ENCODE data around the gene ARMC9. TPM values are rescaled to one million over a fixed set of nuclear protein-coding genes. Genes with fewer than 3 reads are reported as not detected.
A peak's percentile ranks its signal among the peaks of the same experiment; 100 is the strongest.

The ARMC9 gene
- total RNA-seq, 1 experiment from 2014 or later: 42.7 TPM

DNA sequence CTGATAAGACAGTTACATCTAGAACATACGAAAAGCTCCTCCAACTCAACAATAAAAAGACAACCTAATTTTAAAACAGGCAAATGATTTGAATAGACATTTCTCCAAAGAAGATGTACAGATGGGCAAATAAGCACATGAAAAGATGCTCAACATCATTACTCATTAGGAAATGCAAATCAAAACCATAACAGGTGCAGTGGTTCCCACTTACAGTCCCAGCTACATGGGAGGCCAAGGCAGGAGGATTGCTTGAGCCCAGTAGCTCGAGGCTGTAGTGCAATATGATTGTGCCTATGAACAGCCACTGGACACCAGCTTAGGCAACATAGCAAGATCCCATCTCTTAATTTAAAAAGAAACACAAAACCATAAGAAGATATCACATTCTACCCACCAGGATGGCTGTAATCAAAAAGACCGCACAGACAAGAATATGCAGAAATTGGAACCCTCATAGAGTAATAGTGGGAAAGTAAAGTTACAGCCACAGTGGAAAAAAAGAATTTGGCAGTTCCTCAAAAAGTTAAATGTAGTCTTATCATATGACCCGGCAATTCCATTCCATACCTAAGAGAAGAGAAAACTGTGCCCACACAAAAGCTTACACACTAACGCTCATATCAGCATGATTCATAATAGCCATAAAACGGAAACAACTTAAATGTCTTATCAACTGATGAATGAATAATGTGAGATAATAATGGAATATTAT is 30.5 kb upstream of the ARMC9 start:
- CTCF ChIA-PET: interaction anchor here (0.6 kb wide), 1 partner anchor 25 kb away, joined by 3 read pairs; no protein-coding TSS in a partner anchor
- TSS peak; percentile 5 for BruUV-seq (replicated peaks)
- ATAC-seq (no peak), DNase-seq (ENCODE audit: low read depth, low spot score) (no peak)
- POLR2A ChIA-PET: no interaction called here
- Histone ChIP-seq H3K36me3 (ENCODE audit: control insufficient read depth, insufficient read depth, low read length) (peaks cover 50% of the 10 kb centered on the region), H3K27ac (ENCODE audit: low read length) (no peak overlapping the region), H3K27me3 (ENCODE audit: control insufficient read depth, insufficient read depth, low read length) (no peaks in the 10 kb centered on the region), H3K4me1 (ENCODE audit: control insufficient read depth, insufficient read depth, low read length) (no peaks in the 10 kb centered on the region), H3K9me3 (ENCODE audit: control insufficient read depth, insufficient read depth, low read depth, low read length) (no peaks in the 10 kb centered on the region), H3K4me3 (ENCODE audit: low read depth in 2 of 2, low read length in 2 of 2) (no peak overlapping the region)
- intact Hi-C loops (cut with micrococcal nuclease; ENCODE audit: unreplicated experiment): no loop called here
- in situ Hi-C loops (cut with HindIII; ENCODE audit: low pct_unique_long_range_greater_than_20kb, low sequenced_read_pairs): no loop called here
- TF ChIP-seq, protein P1, sequence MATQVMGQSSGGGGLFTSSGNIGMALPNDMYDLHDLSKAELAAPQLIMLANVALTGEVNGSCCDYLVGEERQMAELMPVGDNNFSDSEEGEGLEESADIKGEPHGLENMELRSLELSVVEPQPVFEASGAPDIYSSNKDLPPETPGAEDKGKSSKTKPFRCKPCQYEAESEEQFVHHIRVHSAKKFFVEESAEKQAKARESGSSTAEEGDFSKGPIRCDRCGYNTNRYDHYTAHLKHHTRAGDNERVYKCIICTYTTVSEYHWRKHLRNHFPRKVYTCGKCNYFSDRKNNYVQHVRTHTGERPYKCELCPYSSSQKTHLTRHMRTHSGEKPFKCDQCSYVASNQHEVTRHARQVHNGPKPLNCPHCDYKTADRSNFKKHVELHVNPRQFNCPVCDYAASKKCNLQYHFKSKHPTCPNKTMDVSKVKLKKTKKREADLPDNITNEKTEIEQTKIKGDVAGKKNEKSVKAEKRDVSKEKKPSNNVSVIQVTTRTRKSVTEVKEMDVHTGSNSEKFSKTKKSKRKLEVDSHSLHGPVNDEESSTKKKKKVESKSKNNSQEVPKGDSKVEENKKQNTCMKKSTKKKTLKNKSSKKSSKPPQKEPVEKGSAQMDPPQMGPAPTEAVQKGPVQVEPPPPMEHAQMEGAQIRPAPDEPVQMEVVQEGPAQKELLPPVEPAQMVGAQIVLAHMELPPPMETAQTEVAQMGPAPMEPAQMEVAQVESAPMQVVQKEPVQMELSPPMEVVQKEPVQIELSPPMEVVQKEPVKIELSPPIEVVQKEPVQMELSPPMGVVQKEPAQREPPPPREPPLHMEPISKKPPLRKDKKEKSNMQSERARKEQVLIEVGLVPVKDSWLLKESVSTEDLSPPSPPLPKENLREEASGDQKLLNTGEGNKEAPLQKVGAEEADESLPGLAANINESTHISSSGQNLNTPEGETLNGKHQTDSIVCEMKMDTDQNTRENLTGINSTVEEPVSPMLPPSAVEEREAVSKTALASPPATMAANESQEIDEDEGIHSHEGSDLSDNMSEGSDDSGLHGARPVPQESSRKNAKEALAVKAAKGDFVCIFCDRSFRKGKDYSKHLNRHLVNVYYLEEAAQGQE (IDR thresholded peaks at IDR 0.05; ENCODE audit: insufficient read depth in 1 of 2, low read depth in 2 of 2, low read length in 1 of 2): no peak
- no peak for TF ChIP-seq TCF7L2 (IDR thresholded peaks at IDR 0.05; ENCODE audit: low read depth, low read length)
- TF ChIP-seq, protein P2, sequence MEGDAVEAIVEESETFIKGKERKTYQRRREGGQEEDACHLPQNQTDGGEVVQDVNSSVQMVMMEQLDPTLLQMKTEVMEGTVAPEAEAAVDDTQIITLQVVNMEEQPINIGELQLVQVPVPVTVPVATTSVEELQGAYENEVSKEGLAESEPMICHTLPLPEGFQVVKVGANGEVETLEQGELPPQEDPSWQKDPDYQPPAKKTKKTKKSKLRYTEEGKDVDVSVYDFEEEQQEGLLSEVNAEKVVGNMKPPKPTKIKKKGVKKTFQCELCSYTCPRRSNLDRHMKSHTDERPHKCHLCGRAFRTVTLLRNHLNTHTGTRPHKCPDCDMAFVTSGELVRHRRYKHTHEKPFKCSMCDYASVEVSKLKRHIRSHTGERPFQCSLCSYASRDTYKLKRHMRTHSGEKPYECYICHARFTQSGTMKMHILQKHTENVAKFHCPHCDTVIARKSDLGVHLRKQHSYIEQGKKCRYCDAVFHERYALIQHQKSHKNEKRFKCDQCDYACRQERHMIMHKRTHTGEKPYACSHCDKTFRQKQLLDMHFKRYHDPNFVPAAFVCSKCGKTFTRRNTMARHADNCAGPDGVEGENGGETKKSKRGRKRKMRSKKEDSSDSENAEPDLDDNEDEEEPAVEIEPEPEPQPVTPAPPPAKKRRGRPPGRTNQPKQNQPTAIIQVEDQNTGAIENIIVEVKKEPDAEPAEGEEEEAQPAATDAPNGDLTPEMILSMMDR (IDR thresholded peaks at IDR 0.05): no peak
- TF ChIP-seq POLR2AphosphoS5 (IDR thresholded peaks at IDR 0.05; ENCODE audit: low read depth, low read length): no peak
- TF ChIP-seq SIN3A (IDR thresholded peaks at IDR 0.05; ENCODE audit: borderline replicate concordance, insufficient read depth, low read depth, low read length): no peak

DNA sequence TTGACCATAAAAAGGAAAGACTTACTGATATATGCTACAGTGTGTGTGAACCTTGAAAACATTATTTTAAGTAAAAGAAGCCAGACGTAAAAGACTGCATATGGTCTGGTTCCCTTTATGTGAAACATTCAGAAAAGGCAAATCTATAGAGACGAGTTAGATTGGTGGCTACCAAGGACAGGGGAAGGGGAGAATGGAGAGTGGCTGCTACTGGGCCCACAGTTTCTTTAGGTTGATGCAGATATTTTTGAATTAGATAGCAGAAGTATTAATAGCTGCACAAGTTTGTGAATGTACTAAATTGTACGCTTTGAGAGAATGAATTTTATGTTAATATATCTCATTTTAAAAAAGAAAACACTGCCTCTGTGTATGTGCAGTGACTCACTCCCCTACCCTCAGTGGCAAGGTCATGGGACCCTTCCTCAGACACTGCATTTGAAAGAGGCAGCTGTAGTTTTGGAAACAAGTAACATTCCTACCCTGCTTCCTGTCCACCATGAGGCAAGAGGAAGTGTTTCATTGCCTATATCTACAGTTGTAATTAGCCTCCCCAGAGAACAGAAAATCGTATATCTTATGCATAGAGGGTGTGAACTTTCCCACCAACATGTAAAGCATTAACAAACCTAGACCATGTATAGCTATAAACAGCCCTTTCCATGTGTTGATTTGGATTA is 29.8 kb upstream of the ARMC9 start:
- Histone ChIP-seq H3K4me3 (ENCODE audit: low read depth in 2 of 2, low read length in 2 of 2) (no peak overlapping the region), H3K9me3 (ENCODE audit: control insufficient read depth, insufficient read depth, low read depth, low read length) (no peaks in the 10 kb centered on the region), H3K27me3 (ENCODE audit: control insufficient read depth, insufficient read depth, low read length) (no peaks in the 10 kb centered on the region), H3K36me3 (ENCODE audit: control insufficient read depth, insufficient read depth, low read length) (peaks cover 48% of the 10 kb centered on the region), H3K4me1 (ENCODE audit: control insufficient read depth, insufficient read depth, low read length) (no peaks in the 10 kb centered on the region), H3K27ac (ENCODE audit: low read length) (no peak overlapping the region)
- intact Hi-C loops (cut with micrococcal nuclease; ENCODE audit: unreplicated experiment): no loop called here
- BruUV-seq (replicated peaks): no TSS peak
- ChIA-PET POLR2A (no interaction called here), CTCF (no interaction called here)
- ATAC-seq: no peak
- TF ChIP-seq TCF7L2 (IDR thresholded peaks at IDR 0.05; ENCODE audit: low read depth, low read length): no peak
- TF ChIP-seq, protein P1 (IDR thresholded peaks at IDR 0.05; ENCODE audit: insufficient read depth in 1 of 2, low read depth in 2 of 2, low read length in 1 of 2): no peak
- TF ChIP-seq, protein P2 (IDR thresholded peaks at IDR 0.05): no peak
- no peak for TF ChIP-seq SIN3A (IDR thresholded peaks at IDR 0.05; ENCODE audit: borderline replicate concordance, insufficient read depth, low read depth, low read length)
- TF ChIP-seq POLR2AphosphoS5 (IDR thresholded peaks at IDR 0.05; ENCODE audit: low read depth, low read length): no peak
- DNase-seq (ENCODE audit: low read depth, low spot score): no peak
- in situ Hi-C loops (cut with HindIII; ENCODE audit: low pct_unique_long_range_greater_than_20kb, low sequenced_read_pairs): no loop called here
